Prostate gland (tissue), 2 donors: Measurements from ENCODE around the gene CR2.

Experiments used
- POLR2A ChIP-seq: fragments of 450-650 bp; IDR thresholded peaks from one replicate; pipeline ENCODE4 v1.6.1; 2016; ENCODE audit warnings: antibody characterized with exemption, mild to moderate bottlenecking
- TF ChIP-seq, protein P1 (sequence below), 4 experiments: fragments of 200-600 bp in 2 of 4; fragments of 450-650 bp in 2 of 4; sonication (generic) in 2 of 4; IDR thresholded peaks; 1 replicate in 3 of 4; 2 replicates in 1 of 4; pipeline ENCODE4 v1.5.1; 2016 to 2019; ENCODE audit warnings: antibody characterized with exemption in 4 of 4, mild to moderate bottlenecking in 2 of 4, moderate library complexity in 2 of 4

DNA sequence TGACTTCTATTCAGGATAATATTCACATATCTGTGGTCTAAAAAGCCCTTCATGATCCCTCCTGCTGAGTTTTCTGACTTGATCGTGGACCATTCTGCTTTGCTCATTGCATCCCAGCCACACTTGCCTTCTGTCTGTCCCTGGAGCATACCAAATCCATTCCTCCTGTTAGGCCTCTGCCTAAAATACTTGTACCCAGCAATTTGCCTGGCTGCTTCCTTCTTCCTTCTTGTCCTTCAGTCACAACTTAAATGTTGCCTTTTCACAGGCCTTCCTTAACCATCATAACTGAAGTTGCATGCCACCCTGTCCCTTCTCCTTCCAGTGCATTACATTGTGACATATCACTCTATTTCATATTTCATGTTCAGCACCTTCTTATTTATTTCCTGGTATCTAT lies 4.3 kb downstream of the CR2 start:
- TF ChIP-seq, protein P1, sequence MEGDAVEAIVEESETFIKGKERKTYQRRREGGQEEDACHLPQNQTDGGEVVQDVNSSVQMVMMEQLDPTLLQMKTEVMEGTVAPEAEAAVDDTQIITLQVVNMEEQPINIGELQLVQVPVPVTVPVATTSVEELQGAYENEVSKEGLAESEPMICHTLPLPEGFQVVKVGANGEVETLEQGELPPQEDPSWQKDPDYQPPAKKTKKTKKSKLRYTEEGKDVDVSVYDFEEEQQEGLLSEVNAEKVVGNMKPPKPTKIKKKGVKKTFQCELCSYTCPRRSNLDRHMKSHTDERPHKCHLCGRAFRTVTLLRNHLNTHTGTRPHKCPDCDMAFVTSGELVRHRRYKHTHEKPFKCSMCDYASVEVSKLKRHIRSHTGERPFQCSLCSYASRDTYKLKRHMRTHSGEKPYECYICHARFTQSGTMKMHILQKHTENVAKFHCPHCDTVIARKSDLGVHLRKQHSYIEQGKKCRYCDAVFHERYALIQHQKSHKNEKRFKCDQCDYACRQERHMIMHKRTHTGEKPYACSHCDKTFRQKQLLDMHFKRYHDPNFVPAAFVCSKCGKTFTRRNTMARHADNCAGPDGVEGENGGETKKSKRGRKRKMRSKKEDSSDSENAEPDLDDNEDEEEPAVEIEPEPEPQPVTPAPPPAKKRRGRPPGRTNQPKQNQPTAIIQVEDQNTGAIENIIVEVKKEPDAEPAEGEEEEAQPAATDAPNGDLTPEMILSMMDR (IDR thresholded peaks at IDR 0.05), result no peak
- TF ChIP-seq POLR2A, result no peak
